H9 (cell line): ENCODE measurements around the gene FGD5. TPM values are rescaled to one million over a fixed set of nuclear protein-coding genes. Genes with fewer than 3 reads are reported as not detected.

Experiments used
- DNase-seq: peaks from one replicate; pipeline ENCODE4 v3.0.0-alpha.2; 2017
- H2AFZ ChIP-seq: one replicate; pipeline ENCODE4 v1.6.1; 2013; ENCODE audit warnings: mild to moderate bottlenecking, low read length, control low read depth, moderate library complexity
- H2AK5ac ChIP-seq: 2 replicates; pipeline ENCODE4 v1.6.1; 2013; ENCODE audit warnings: low read length, control low read depth, mixed read lengths; ENCODE audit not compliant: insufficient read length
- H2BK120ac ChIP-seq: one replicate; pipeline ENCODE4 v1.6.1; 2013; ENCODE audit warnings: low read depth, mild to moderate bottlenecking, low read length, control low read depth, inconsistent platforms; ENCODE audit not compliant: poor library complexity, severe bottlenecking
- H2BK12ac ChIP-seq: 2 replicates; pipeline ENCODE4 v1.6.1; 2013; ENCODE audit warnings: low read length, control low read depth, mixed read lengths, low read depth; ENCODE audit not compliant: insufficient read length
- H2BK15ac ChIP-seq: 2 replicates; pipeline ENCODE4 v1.6.1; 2013; ENCODE audit warnings: low read depth, low read length, control low read depth
- H2BK20ac ChIP-seq: one replicate; pipeline ENCODE4 v1.6.1; 2013; ENCODE audit warnings: low read depth, mild to moderate bottlenecking, low read length, control low read depth, inconsistent platforms; ENCODE audit not compliant: poor library complexity, severe bottlenecking
- H2BK5ac ChIP-seq: 2 replicates; pipeline ENCODE4 v1.6.1; 2013; ENCODE audit warnings: low read length, control low read depth, mixed read lengths; ENCODE audit not compliant: insufficient read length
- H3K14ac ChIP-seq: 2 replicates; pipeline ENCODE4 v1.6.1; 2013; ENCODE audit warnings: low read length, control low read depth; ENCODE audit not compliant: insufficient read depth
- H3K18ac ChIP-seq: 2 replicates; pipeline ENCODE4 v1.6.1; 2013; ENCODE audit warnings: low read depth, mild to moderate bottlenecking, mixed read lengths, low read length, control low read depth; ENCODE audit not compliant: insufficient read length
- H3K23ac ChIP-seq: 2 replicates; pipeline ENCODE4 v1.6.1; 2013; ENCODE audit warnings: low read length, control low read depth, mixed read lengths, low read depth; ENCODE audit not compliant: insufficient read length
- H3K23me2 ChIP-seq: 2 replicates; pipeline ENCODE4 v1.6.1; 2013; ENCODE audit warnings: low read depth, mild to moderate bottlenecking, mixed read lengths, low read length, control low read depth; ENCODE audit not compliant: insufficient read length, poor library complexity, severe bottlenecking
- H3K27ac ChIP-seq: 2 replicates; pipeline ENCODE4 v1.5.1; 2013; ENCODE audit warnings: low read length, control low read depth, mixed read lengths, low read depth; ENCODE audit not compliant: insufficient read length
- H3K27me3 ChIP-seq: 2 replicates; pipeline ENCODE4 v1.6.1; 2013; ENCODE audit warnings: low read length, control low read depth, inconsistent platforms; ENCODE audit not compliant: insufficient read depth
- H3K4ac ChIP-seq: 2 replicates; pipeline ENCODE4 v1.6.1; 2013; ENCODE audit warnings: low read depth, mild to moderate bottlenecking, control low read depth, inconsistent platforms, low read length, moderate library complexity
- H3K4me1 ChIP-seq: 2 replicates; pipeline ENCODE4 v1.6.1; 2013; ENCODE audit warnings: low read length, control low read depth, inconsistent platforms; ENCODE audit not compliant: insufficient read depth
- H3K4me2 ChIP-seq: 2 replicates; pipeline ENCODE4 v1.6.1; 2013; ENCODE audit warnings: low read length, control low read depth, mixed read lengths; ENCODE audit not compliant: insufficient read length, insufficient read depth
- H3K56ac ChIP-seq: 2 replicates; pipeline ENCODE4 v1.6.1; 2013; ENCODE audit warnings: low read depth, mild to moderate bottlenecking, mixed read lengths, low read length, control low read depth; ENCODE audit not compliant: insufficient read length
- H3K79me1 ChIP-seq: 2 replicates; pipeline ENCODE4 v1.6.1; 2013; ENCODE audit warnings: low read depth, mild to moderate bottlenecking, moderate library complexity, low read length, control low read depth, inconsistent platforms; ENCODE audit not compliant: insufficient read depth, poor library complexity, severe bottlenecking
- H3K79me2 ChIP-seq: 2 replicates; pipeline ENCODE4 v1.6.1; 2013; ENCODE audit warnings: low read length, control low read depth, inconsistent platforms; ENCODE audit not compliant: insufficient read depth
- H3K9ac ChIP-seq: 2 replicates; pipeline ENCODE4 v1.6.1; 2013; ENCODE audit warnings: low read length, control low read depth, mixed read lengths; ENCODE audit not compliant: insufficient read length; ENCODE audit errors: extremely low read depth
- H3K9me3 ChIP-seq: one replicate; pipeline ENCODE4 v1.6.1; 2013; ENCODE audit warnings: low read depth, low read length, inconsistent platforms; ENCODE audit not compliant: control insufficient read depth
- H3T11ph ChIP-seq: one replicate; pipeline ENCODE4 v1.6.1; 2013; ENCODE audit warnings: mild to moderate bottlenecking, low read length, control low read depth, inconsistent platforms
- H4K20me1 ChIP-seq: one replicate; pipeline ENCODE4 v1.6.1; 2013; ENCODE audit not compliant: control insufficient read depth, insufficient read length, insufficient read depth
- H4K5ac ChIP-seq: 2 replicates; pipeline ENCODE4 v1.6.1; 2013; ENCODE audit warnings: low read depth, mild to moderate bottlenecking, mixed read lengths, low read length, control low read depth; ENCODE audit not compliant: insufficient read length
- H4K8ac ChIP-seq: replicated peaks from 2 replicates; pipeline ENCODE4 v1.6.1; 2013; ENCODE audit warnings: low read length, control low read depth, mixed read lengths, low read depth; ENCODE audit not compliant: insufficient read length
- H4K91ac ChIP-seq: 2 replicates; pipeline ENCODE4 v1.6.1; 2013; ENCODE audit warnings: low read depth, mild to moderate bottlenecking, moderate library complexity, mixed read lengths, low read length, control low read depth; ENCODE audit not compliant: insufficient read length
- H3K27ac Mint-ChIP-seq, 3 experiments: 2 replicates in 2 of 3; 3 replicates in 1 of 3; pipeline ENCODE4 v1.8.0; 2020 to 2021; ENCODE audit warnings: mixed read lengths in 3 of 3, mild to moderate bottlenecking in 1 of 3, moderate library complexity in 1 of 3
- H3K27me3 Mint-ChIP-seq: 2 replicates; pipeline ENCODE4 v1.8.0; 2021; ENCODE audit warnings: low read depth, mild to moderate bottlenecking, moderate library complexity, mixed read lengths
- H3K36me3 Mint-ChIP-seq, 3 experiments: 2 replicates in 2 of 3; 3 replicates in 1 of 3; pipeline ENCODE4 v1.8.0; 2020 to 2021; ENCODE audit warnings: low read depth in 3 of 3, mixed read lengths in 3 of 3; ENCODE audit not compliant: insufficient read depth in 1 of 3
- H3K4me1 Mint-ChIP-seq, 2 experiments: 2 replicates each; pipeline ENCODE4 v1.8.0; 2020; ENCODE audit warnings: mixed read lengths in 2 of 2
- H3K4me3 Mint-ChIP-seq, 2 experiments: 2 replicates in 1 of 2; 3 replicates in 1 of 2; pipeline ENCODE4 v1.8.0; 2020 to 2021; ENCODE audit warnings: mild to moderate bottlenecking in 2 of 2, mixed read lengths in 2 of 2, moderate library complexity in 1 of 2
- H3K9me3 Mint-ChIP-seq, 2 experiments: 2 replicates in 1 of 2; 3 replicates in 1 of 2; pipeline ENCODE4 v1.8.0; 2020; ENCODE audit warnings: mild to moderate bottlenecking in 2 of 2, mixed read lengths in 2 of 2, moderate library complexity in 1 of 2
- WGBS: extraction: QIAGEN DNeasy Blood & Tissue Kit; methylation state at CpG from one replicate; pipeline ENCODE4 v1.1.7; 2013; ENCODE audit warnings: missing lambda C conversion rate, low lambda C conversion rate, mixed read lengths; ENCODE audit not compliant: insufficient read length; ENCODE audit errors: extremely low coverage; 5-methylcytosine and 5-hydroxymethylcytosine counted together
- total RNA-seq: library from RNA; stranded (reverse); gene quantifications from 2 replicates; pipeline ENCODE4 v1.2.1, GENCODE V29; 2021
- TF ChIP-seq, protein P1 (sequence below): fragments of 200-600 bp; sonication (generic); conservative IDR thresholded peaks from 3 replicates; pipeline ENCODE4 v1.8.0; 2021; ENCODE audit warnings: antibody characterized with exemption, mild to moderate bottlenecking

Gene FGD5
- total RNA-seq, 1 experiment from 2014 or later = 7.8 TPM

DNA sequence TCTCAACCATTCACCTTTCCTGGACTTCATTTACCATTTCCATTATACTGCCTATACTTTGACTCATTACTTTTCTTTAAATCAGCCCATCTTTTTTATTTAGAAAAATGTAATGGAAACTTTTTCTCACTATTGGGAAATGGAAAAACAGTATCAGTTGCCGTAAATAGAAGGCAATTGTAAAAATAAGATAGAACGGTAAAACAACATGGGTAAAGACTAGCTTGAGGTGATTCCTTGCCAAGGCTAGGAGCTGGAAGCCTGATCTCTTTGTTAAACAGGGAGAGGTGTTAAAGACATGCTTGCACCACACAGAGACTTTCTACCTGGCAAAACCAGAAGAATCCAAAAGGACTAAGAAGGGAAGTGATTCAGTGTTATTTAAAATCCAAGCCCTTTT lies 5.9 kb downstream of the FGD5 start:
- H3K14ac ChIP-seq = no peak overlapping the region
- no peak overlapping the region for H3K23ac ChIP-seq
- H2BK5ac ChIP-seq = no peak overlapping the region
- H3K4me2 ChIP-seq = no peak overlapping the region
- no peak overlapping the region for H4K8ac ChIP-seq
- no peak overlapping the region for H3K56ac ChIP-seq
- no peak overlapping the region for H2AK5ac ChIP-seq
- no peaks in the 10 kb centered on the region for H4K20me1 ChIP-seq
- H2BK120ac ChIP-seq = no peak overlapping the region
- no peak overlapping the region for H3T11ph ChIP-seq
- H3K79me2 ChIP-seq = no peaks in the 10 kb centered on the region
- H3K27me3 Mint-ChIP-seq = peaks cover 4% of the 10 kb centered on the region
- no peaks in the 10 kb centered on the region for H3K9me3 ChIP-seq
- no peaks in the 10 kb centered on the region; the same call in 1 of the 2 replicates for H3K4me1 ChIP-seq
- H3K18ac ChIP-seq = no peak overlapping the region
- no CpG with 5 or more reads among the region's 2 CpGs for WGBS
- H3K36me3 Mint-ChIP-seq = peaks cover 2 to 7% (median 4%) of the 10 kb centered on the region in 3 experiments; a peak in 5 of 7 replicates
- H2BK20ac ChIP-seq = no peak overlapping the region
- no peak overlapping the region for H4K91ac ChIP-seq
- no peak overlapping the region for H3K27ac Mint-ChIP-seq
- H2AFZ ChIP-seq = no peak overlapping the region
- H3K27me3 ChIP-seq = no peaks in the 10 kb centered on the region
- no peak overlapping the region for H3K4me3 Mint-ChIP-seq
- no peak for DNase-seq
- no peak overlapping the region for H3K27ac ChIP-seq
- H3K79me1 ChIP-seq = no peaks in the 10 kb centered on the region
- no peak overlapping the region for H2BK12ac ChIP-seq
- H2BK15ac ChIP-seq = no peak overlapping the region
- H3K4ac ChIP-seq = no peak overlapping the region
- H3K9ac ChIP-seq = no peak overlapping the region
- TF ChIP-seq, protein P1, sequence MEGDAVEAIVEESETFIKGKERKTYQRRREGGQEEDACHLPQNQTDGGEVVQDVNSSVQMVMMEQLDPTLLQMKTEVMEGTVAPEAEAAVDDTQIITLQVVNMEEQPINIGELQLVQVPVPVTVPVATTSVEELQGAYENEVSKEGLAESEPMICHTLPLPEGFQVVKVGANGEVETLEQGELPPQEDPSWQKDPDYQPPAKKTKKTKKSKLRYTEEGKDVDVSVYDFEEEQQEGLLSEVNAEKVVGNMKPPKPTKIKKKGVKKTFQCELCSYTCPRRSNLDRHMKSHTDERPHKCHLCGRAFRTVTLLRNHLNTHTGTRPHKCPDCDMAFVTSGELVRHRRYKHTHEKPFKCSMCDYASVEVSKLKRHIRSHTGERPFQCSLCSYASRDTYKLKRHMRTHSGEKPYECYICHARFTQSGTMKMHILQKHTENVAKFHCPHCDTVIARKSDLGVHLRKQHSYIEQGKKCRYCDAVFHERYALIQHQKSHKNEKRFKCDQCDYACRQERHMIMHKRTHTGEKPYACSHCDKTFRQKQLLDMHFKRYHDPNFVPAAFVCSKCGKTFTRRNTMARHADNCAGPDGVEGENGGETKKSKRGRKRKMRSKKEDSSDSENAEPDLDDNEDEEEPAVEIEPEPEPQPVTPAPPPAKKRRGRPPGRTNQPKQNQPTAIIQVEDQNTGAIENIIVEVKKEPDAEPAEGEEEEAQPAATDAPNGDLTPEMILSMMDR = no peak
- H4K5ac ChIP-seq = no peak overlapping the region
- H3K9me3 Mint-ChIP-seq = no peaks in the 10 kb centered on the region
- H3K23me2 ChIP-seq = no peaks in the 10 kb centered on the region
- peaks cover 19 to 35% of the 10 kb centered on the region in 2 experiments for H3K4me1 Mint-ChIP-seq
